GM18858 (cell line): ENCODE measurements around the gene NPIPA1.
"Not testable (repeated sequence)": the region's sequence is repeated elsewhere in the genome, so short reads cannot be mapped to it uniquely, and the experiment has no call there.

ENCODE experiments used
- ATAC-seq: cut with Tn5 transposase; IDR thresholded peaks from one replicate; pipeline ENCODE4 v1.9.1; 2021; ENCODE audit not compliant: unreplicated experiment

The NPIPA1 gene

GRCh38 chr16:14975418-14976194 lies 38.4 kb downstream of the NPIPA1 start:
- not testable (repeated sequence) for ATAC-seq

GRCh38 chr16:14976971-14977736 lies 39.9 kb downstream of the NPIPA1 start:
- not testable (repeated sequence) for ATAC-seq

- not testable (repeated sequence) for ATAC-seq
These were observed 41.0 kb downstream of the NPIPA1 start for GRCh38 chr16:14978281-14978680.

- not testable (repeated sequence) for ATAC-seq
These were observed 41.7 kb downstream of the NPIPA1 start for GRCh38 chr16:14978908-14979307.

- ATAC-seq: not testable (repeated sequence)
These were observed 44.0 kb downstream of the NPIPA1 start for GRCh38 chr16:14981234-14981633.

- ATAC-seq: not testable (repeated sequence)
These were observed 45.3 kb downstream of the NPIPA1 start for GRCh38 chr16:14982521-14982920.

- not testable (repeated sequence) for ATAC-seq
These were observed 50.8 kb downstream of the NPIPA1 start for GRCh38 chr16:14988092-14988491.

GRCh38 chr16:14988661-14989191 lies 51.5 kb downstream of the NPIPA1 start:
- ATAC-seq: not testable (repeated sequence)

- ATAC-seq: not testable (repeated sequence)
These were observed 52.3 kb downstream of the NPIPA1 start for GRCh38 chr16:14989291-14990281.

GRCh38 chr16:14993277-14994151 lies 56.3 kb downstream of the NPIPA1 start:
- not testable (repeated sequence) for ATAC-seq

GRCh38 chr16:14996702-14997101 lies 59.5 kb downstream of the NPIPA1 start:
- ATAC-seq: not testable (repeated sequence)

GRCh38 chr16:14998300-14998699 lies 61.1 kb downstream of the NPIPA1 start:
- ATAC-seq: not testable (repeated sequence)

GRCh38 chr16:14999845-15000244 lies 62.6 kb downstream of the NPIPA1 start:
- not testable (repeated sequence) for ATAC-seq
